HEK293 (cell line): ENCODE measurements around the gene SMARCA2.

Source experiments
- FEZF1 ChIP-seq: fragments of 450-650 bp; formaldehyde crosslinking; IDR thresholded peaks from 2 replicates; pipeline ENCODE4 v1.5.1; 2016; ENCODE audit warnings: missing biosample characterization, missing genetic modification characterization
- GFI1B ChIP-seq: fragments of 450-650 bp; formaldehyde crosslinking; IDR thresholded peaks from 2 replicates; pipeline ENCODE4 v1.5.1; 2016; ENCODE audit warnings: missing biosample characterization, missing genetic modification characterization
- KLF10 ChIP-seq: fragments of 450-650 bp; IDR thresholded peaks from 2 replicates; pipeline ENCODE4 v1.5.1; 2018; ENCODE audit warnings: missing biosample characterization, mild to moderate bottlenecking, missing genetic modification characterization
- MEIS1 ChIP-seq: sonication (generic); formaldehyde crosslinking; IDR thresholded peaks from 2 replicates; pipeline ENCODE4 v1.8.1; 2022; ENCODE audit warnings: missing genetic modification reagents, mild to moderate bottlenecking, borderline replicate concordance
- YY1 ChIP-seq: fragments of 450-650 bp; formaldehyde crosslinking; IDR thresholded peaks from 2 replicates; pipeline ENCODE4 v1.5.1; 2018; ENCODE audit warnings: missing biosample characterization, missing genetic modification characterization
- ZBTB1 ChIP-seq: fragments of 450-650 bp; formaldehyde crosslinking; IDR thresholded peaks from 2 replicates; pipeline ENCODE4 v1.5.1; 2016; ENCODE audit warnings: missing biosample characterization, missing genetic modification characterization
- ZNF121 ChIP-seq: fragments of 450-650 bp; formaldehyde crosslinking; IDR thresholded peaks from 2 replicates; pipeline ENCODE4 v1.5.1; 2016; ENCODE audit warnings: missing biosample characterization, missing genetic modification characterization
- ZNF211 ChIP-seq: fragments of 450-650 bp; formaldehyde crosslinking; IDR thresholded peaks from 2 replicates; pipeline ENCODE4 v1.5.1; 2016; ENCODE audit warnings: low read depth, missing biosample characterization, missing genetic modification characterization
- ZNF23 ChIP-seq: fragments of 450-650 bp; formaldehyde crosslinking; IDR thresholded peaks from 2 replicates; pipeline ENCODE4 v1.5.1; 2016; ENCODE audit warnings: missing biosample characterization, missing genetic modification characterization, borderline replicate concordance
- ZNF335 ChIP-seq: fragments of 450-650 bp; formaldehyde crosslinking; conservative IDR thresholded peaks from 2 replicates; pipeline ENCODE4 v1.5.1; 2016; ENCODE audit warnings: missing biosample characterization, missing genetic modification characterization
- ZNF423 ChIP-seq: fragments of 450-650 bp; formaldehyde crosslinking; IDR thresholded peaks from 2 replicates; pipeline ENCODE4 v1.5.1; 2016; ENCODE audit warnings: missing biosample characterization, missing genetic modification characterization
- ZNF48 ChIP-seq: fragments of 450-650 bp; formaldehyde crosslinking; IDR thresholded peaks from 2 replicates; pipeline ENCODE4 v1.5.1; 2016; ENCODE audit warnings: missing biosample characterization, missing genetic modification characterization
- ZNF555 ChIP-seq: fragments of 450-650 bp; formaldehyde crosslinking; conservative IDR thresholded peaks from 2 replicates; pipeline ENCODE4 v1.5.1; 2017; ENCODE audit warnings: missing biosample characterization, mild to moderate bottlenecking, missing genetic modification characterization, inconsistent platforms
- ZNF558 ChIP-seq: fragments of 450-650 bp; formaldehyde crosslinking; IDR thresholded peaks from 2 replicates; pipeline ENCODE4 v1.5.1; 2016; ENCODE audit warnings: missing biosample characterization, missing genetic modification characterization
- ZNF621 ChIP-seq: fragments of 450-650 bp; formaldehyde crosslinking; IDR thresholded peaks from 2 replicates; pipeline ENCODE4 v1.5.1; 2017; ENCODE audit warnings: missing biosample characterization, missing genetic modification characterization
- ZNF629 ChIP-seq: fragments of 450-650 bp; formaldehyde crosslinking; IDR thresholded peaks from 2 replicates; pipeline ENCODE4 v1.5.1; 2017; ENCODE audit warnings: missing biosample characterization, missing genetic modification characterization
- ZNF654 ChIP-seq: fragments of 450-650 bp; formaldehyde crosslinking; IDR thresholded peaks from 2 replicates; pipeline ENCODE4 v1.5.1; 2016; ENCODE audit warnings: low read depth, missing biosample characterization, missing genetic modification characterization
- ZNF664 ChIP-seq: fragments of 450-650 bp; formaldehyde crosslinking; IDR thresholded peaks from 2 replicates; pipeline ENCODE4 v1.5.1; 2016; ENCODE audit warnings: missing biosample characterization, missing genetic modification characterization
- ZNF747 ChIP-seq: fragments of 450-650 bp; formaldehyde crosslinking; IDR thresholded peaks from 2 replicates; pipeline ENCODE4 v1.5.1; 2016; ENCODE audit warnings: missing biosample characterization, missing genetic modification characterization
- ZSCAN30 ChIP-seq: fragments of 450-650 bp; IDR thresholded peaks from 2 replicates; pipeline ENCODE4 v1.5.1; 2018; ENCODE audit warnings: missing biosample characterization, mild to moderate bottlenecking, missing genetic modification characterization, moderate library complexity
- ZXDB ChIP-seq: fragments of 450-650 bp; formaldehyde crosslinking; IDR thresholded peaks from 2 replicates; pipeline ENCODE4 v1.5.1; 2016; ENCODE audit warnings: missing biosample characterization, missing genetic modification characterization
- TF ChIP-seq, protein P1 (sequence below): fragments of 450-650 bp; formaldehyde crosslinking; IDR thresholded peaks from 2 replicates; pipeline ENCODE4 v1.5.1; 2016; ENCODE audit warnings: missing biosample characterization, missing genetic modification characterization
- TF ChIP-seq, protein P2 (sequence below): fragments of 450-650 bp; formaldehyde crosslinking; IDR thresholded peaks from 2 replicates; pipeline ENCODE4 v1.5.1; 2016; ENCODE audit warnings: missing biosample characterization, missing genetic modification characterization, borderline replicate concordance
- TF ChIP-seq, protein P3 (sequence below): fragments of 450-650 bp; formaldehyde crosslinking; IDR thresholded peaks from 2 replicates; pipeline ENCODE4 v1.5.1; 2017; ENCODE audit warnings: missing biosample characterization, missing genetic modification characterization
- TF ChIP-seq, protein P4 (sequence below): fragments of 450-650 bp; formaldehyde crosslinking; IDR thresholded peaks from 2 replicates; pipeline ENCODE4 v1.5.0; 2017; ENCODE audit warnings: missing biosample characterization, missing genetic modification characterization, borderline replicate concordance

SMARCA2 gene

DNA sequence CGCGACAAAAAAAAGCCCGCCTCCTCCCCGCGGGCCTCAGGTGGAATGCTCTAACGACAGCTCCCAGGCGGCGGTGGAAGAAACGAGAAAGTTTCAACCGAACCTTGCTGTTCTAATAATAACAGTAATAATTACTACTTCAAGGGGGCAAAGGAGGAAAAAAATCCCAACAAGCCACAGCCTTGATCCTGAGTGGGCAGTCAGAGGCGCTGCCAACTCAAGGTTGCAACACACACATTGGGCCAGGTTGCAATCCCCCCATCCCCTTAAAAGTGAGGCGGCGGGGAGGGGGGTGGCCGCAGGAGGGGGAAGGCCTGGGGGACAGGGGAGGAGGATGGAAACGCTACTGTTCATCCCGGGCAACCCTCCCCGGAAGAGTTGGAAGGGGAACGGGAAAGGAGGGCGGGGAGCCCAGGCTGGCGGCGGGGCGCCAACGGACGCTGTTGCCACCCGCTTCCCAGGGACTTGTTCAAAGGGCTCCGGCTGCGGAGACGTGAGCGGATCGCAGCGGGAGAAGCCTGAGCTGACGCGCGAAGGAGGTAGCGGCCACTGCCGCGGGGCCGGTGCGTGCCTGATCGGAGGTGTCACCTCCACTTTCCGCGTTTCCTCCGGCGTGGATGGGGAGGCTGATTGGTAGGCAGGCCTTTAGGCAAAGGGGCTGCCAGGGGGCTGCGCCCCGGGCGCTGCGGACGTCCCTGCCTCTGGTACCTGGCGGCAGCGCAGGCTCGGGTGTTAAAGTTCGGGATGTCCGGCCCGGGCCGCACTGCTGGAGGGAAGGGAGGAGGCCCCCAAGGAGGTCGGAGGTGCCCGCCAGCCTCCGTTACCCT lies 647 bp downstream of the SMARCA2 start (continued):
- TF ChIP-seq, protein P1, sequence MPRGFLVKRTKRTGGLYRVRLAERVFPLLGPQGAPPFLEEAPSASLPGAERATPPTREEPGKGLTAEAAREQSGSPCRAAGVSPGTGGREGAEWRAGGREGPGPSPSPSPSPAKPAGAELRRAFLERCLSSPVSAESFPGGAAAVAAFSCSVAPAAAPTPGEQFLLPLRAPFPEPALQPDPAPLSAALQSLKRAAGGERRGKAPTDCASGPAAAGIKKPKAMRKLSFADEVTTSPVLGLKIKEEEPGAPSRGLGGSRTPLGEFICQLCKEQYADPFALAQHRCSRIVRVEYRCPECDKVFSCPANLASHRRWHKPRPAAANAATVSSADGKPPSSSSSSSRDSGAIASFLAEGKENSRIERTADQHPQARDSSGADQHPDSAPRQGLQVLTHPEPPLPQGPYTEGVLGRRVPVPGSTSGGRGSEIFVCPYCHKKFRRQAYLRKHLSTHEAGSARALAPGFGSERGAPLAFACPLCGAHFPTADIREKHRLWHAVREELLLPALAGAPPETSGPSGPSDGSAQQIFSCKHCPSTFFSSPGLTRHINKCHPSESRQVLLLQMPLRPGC (tag by site-specific recombination) = 0 out of 2 replicates have a peak, but pooled peaks have one; percentile 23
- TF ChIP-seq ZNF747 (tag by site-specific recombination) (no peak), FEZF1 (tag by site-specific recombination) (no peak), GFI1B (tag by site-specific recombination) (no peak), ZSCAN30 (tag by site-specific recombination) (no peak), ZNF629 (tag by site-specific recombination) (no peak), ZNF664 (tag by site-specific recombination) (no peak), ZNF48 (tag by site-specific recombination) (no peak), ZNF23 (no peak), KLF10 (tag by site-specific recombination) (no peak), ZNF654 (no peak), ZNF555 (no peak), ZNF621 (tag by site-specific recombination) (no peak), ZXDB (tag by site-specific recombination) (0 out of 2 replicates have a peak, but pooled peaks have one; percentile 33), MEIS1 (CRISPR knock-in tag) (no peak), ZNF423 (tag by site-specific recombination) (no peak), YY1 (tag by site-specific recombination) (0 out of 2 replicates have a peak, but pooled peaks have one; percentile 30), ZNF335 (tag by site-specific recombination) (peak; percentile 45), ZNF211 (tag by site-specific recombination) (no peak), ZBTB1 (tag by site-specific recombination) (no peak), ZNF121 (tag by site-specific recombination) (no peak), ZNF558 (tag by site-specific recombination) (no peak)
- TF ChIP-seq, protein P2, sequence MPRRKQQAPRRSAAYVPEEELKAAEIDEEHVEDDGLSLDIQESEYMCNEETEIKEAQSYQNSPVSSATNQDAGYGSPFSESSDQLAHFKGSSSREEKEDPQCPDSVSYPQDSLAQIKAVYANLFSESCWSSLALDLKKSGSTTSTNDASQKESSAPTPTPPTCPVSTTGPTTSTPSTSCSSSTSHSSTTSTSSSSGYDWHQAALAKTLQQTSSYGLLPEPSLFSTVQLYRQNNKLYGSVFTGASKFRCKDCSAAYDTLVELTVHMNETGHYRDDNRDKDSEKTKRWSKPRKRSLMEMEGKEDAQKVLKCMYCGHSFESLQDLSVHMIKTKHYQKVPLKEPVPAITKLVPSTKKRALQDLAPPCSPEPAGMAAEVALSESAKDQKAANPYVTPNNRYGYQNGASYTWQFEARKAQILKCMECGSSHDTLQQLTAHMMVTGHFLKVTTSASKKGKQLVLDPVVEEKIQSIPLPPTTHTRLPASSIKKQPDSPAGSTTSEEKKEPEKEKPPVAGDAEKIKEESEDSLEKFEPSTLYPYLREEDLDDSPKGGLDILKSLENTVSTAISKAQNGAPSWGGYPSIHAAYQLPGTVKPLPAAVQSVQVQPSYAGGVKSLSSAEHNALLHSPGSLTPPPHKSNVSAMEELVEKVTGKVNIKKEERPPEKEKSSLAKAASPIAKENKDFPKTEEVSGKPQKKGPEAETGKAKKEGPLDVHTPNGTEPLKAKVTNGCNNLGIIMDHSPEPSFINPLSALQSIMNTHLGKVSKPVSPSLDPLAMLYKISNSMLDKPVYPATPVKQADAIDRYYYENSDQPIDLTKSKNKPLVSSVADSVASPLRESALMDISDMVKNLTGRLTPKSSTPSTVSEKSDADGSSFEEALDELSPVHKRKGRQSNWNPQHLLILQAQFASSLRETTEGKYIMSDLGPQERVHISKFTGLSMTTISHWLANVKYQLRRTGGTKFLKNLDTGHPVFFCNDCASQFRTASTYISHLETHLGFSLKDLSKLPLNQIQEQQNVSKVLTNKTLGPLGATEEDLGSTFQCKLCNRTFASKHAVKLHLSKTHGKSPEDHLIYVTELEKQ = no peak
- TF ChIP-seq, protein P3, sequence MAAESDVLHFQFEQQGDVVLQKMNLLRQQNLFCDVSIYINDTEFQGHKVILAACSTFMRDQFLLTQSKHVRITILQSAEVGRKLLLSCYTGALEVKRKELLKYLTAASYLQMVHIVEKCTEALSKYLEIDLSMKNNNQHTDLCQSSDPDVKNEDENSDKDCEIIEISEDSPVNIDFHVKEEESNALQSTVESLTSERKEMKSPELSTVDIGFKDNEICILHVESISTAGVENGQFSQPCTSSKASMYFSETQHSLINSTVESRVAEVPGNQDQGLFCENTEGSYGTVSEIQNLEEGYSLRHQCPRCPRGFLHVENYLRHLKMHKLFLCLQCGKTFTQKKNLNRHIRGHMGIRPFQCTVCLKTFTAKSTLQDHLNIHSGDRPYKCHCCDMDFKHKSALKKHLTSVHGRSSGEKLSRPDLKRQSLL (tag by site-specific recombination) = no peak
- TF ChIP-seq, protein P4, sequence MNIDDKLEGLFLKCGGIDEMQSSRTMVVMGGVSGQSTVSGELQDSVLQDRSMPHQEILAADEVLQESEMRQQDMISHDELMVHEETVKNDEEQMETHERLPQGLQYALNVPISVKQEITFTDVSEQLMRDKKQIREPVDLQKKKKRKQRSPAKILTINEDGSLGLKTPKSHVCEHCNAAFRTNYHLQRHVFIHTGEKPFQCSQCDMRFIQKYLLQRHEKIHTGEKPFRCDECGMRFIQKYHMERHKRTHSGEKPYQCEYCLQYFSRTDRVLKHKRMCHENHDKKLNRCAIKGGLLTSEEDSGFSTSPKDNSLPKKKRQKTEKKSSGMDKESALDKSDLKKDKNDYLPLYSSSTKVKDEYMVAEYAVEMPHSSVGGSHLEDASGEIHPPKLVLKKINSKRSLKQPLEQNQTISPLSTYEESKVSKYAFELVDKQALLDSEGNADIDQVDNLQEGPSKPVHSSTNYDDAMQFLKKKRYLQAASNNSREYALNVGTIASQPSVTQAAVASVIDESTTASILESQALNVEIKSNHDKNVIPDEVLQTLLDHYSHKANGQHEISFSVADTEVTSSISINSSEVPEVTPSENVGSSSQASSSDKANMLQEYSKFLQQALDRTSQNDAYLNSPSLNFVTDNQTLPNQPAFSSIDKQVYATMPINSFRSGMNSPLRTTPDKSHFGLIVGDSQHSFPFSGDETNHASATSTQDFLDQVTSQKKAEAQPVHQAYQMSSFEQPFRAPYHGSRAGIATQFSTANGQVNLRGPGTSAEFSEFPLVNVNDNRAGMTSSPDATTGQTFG (tag by site-specific recombination) = no peak
